ENCODE measurements around the gene MARCO. TPM values are rescaled to one million over a fixed set of nuclear protein-coding genes. Genes with fewer than 3 reads are reported as not detected.

MARCO gene
- total RNA-seq, 4 donors from 2014 or later = 0.87 to 23.7 (median 2.9) TPM

DNA sequence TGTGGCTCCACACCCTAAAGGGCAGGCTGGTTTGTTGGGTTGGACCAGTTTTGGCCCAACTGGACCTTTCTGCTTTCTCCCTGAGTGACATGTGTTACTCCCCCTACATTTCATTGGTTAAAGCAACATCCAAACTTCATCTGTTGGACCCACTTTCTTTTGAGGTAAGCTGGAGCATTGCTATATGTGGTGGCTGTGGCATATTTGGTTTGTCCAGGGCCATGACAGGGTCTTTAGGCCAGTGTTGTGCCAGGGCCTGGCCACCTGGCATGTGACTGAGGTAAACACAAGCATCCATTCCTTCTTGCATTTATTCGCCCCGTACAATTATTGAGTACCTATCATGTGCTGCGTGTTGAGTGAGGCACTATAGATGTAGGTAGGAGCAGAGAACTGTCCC, 36.8 kb upstream of the MARCO start:
- no peak for DNase-seq
- TF ChIP-seq POLR2A (IDR thresholded peaks at IDR 0.05) = no peak
- TF ChIP-seq CTCF (IDR thresholded peaks at IDR 0.05) = no peak
- 86 to 93% methylated on average over 3 of the region's 3 CpGs for WGBS, 2 donors
- no peaks in the 10 kb centered on the region for H3K9me3 ChIP-seq
- intact Hi-C loops (cut with DNase I) = no loop called here
- H3K36me3 ChIP-seq = no peaks in the 10 kb centered on the region
- H3K4me3 ChIP-seq = no peak overlapping the region
- no peak overlapping the region for H3K27ac ChIP-seq
- peaks cover 0 to 4% (median 0%) of the 10 kb centered on the region in 4 donors for H3K27me3 ChIP-seq
- no peaks in the 10 kb centered on the region for H3K4me1 ChIP-seq

GRCh38 chr2:118906186-118906585, 35.8 kb upstream of the MARCO start:
- no peaks in the 10 kb centered on the region for H3K9me3 ChIP-seq
- H3K4me3 ChIP-seq = no peak overlapping the region
- H3K27me3 ChIP-seq = peaks cover 0 to 4% (median 0%) of the 10 kb centered on the region in 4 donors
- WGBS, 2 donors = 83 to 89% methylated on average over 3 to 4 of the region's 4 CpGs
- intact Hi-C loops (cut with DNase I) = no loop called here
- H3K4me1 ChIP-seq = no peaks in the 10 kb centered on the region
- no peaks in the 10 kb centered on the region for H3K36me3 ChIP-seq
- no peak for DNase-seq
- TF ChIP-seq POLR2A (IDR thresholded peaks at IDR 0.05) = no peak
- no peak overlapping the region for H3K27ac ChIP-seq

- Histone ChIP-seq H3K4me1 (no peaks in the 10 kb centered on the region), H3K27me3 (peaks cover 0 to 4% (median 0%) of the 10 kb centered on the region in 4 donors), H3K36me3 (no peaks in the 10 kb centered on the region), H3K9me3 (no peaks in the 10 kb centered on the region), H3K27ac (no peak overlapping the region), H3K4me3 (no peak overlapping the region)
- intact Hi-C loops (cut with DNase I) = no loop called here
- 11 to 23% methylated on average over 3 to 5 of the region's 5 CpGs for WGBS, 2 donors
- DNase-seq = no peak
- no peak for TF ChIP-seq POLR2A (IDR thresholded peaks at IDR 0.05)
- no peak for TF ChIP-seq CTCF (IDR thresholded peaks at IDR 0.05)
These were observed 34.2 kb upstream of the MARCO start for GRCh38 chr2:118907759-118908158.

DNA sequence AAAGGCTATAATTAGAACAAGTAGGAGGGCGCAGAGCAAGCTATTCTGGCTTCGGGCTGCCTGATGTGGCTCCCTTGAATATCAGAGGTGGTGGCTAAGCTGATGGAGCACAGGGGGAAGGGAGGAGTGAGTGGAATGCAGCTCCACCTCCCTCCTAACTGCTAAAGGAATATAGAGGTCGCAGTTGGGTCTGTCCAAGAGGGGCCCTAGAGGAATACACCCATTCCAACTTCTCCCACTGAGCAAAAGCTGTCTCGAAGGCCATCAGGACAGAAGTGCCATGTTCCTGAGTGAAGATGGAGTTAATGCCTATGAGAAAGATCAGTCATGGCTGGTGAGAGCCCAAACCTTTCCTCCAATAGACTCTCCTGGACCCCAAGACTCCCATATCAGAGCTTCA, 32.8 kb upstream of the MARCO start:
- TF ChIP-seq POLR2A (IDR thresholded peaks at IDR 0.05) (no peak), CTCF (IDR thresholded peaks at IDR 0.05) (no peak)
- intact Hi-C loops (cut with DNase I) = no loop called here
- no peak for DNase-seq
- Histone ChIP-seq H3K4me1 (no peaks in the 10 kb centered on the region), H3K4me3 (no peak overlapping the region), H3K27ac (no peak overlapping the region), H3K36me3 (no peaks in the 10 kb centered on the region), H3K9me3 (no peaks in the 10 kb centered on the region), H3K27me3 (peaks cover 0 to 4% (median 0%) of the 10 kb centered on the region in 4 donors)
- 68 to 77% methylated on average over 4 of the region's 4 CpGs for WGBS, 2 donors

DNA sequence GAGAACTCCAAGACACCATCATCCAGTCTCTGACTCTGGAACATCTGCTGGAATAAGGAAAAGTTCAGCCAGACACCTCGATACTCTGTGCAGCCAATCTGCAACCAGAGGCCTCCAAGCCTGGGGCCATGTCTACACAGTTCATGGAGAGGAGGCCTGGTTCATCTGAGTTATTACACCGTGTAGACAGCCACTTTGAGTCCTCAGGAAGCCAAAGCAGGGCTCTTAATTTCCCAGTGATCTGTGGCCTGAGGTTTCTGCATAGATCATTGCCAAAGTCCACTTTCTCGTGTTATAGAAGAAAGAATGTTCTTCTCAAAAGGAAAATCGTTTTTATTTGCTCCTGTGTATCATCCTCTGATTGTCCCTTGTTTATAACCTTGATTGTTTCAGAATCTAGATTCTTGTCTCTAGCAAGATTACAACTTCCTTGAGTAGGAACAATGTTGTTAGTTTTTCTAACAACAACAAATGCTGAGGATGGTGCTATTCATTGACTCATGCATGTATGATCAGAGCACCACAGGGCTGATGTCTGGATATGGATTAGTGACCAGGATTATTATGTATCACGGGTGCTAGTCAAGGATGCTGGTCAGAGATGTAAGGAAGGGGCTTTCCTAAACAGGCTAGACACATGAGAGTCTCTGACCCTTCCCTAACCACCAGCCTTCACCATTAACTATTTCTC, 30.7 kb upstream of the MARCO start:
- no peak for DNase-seq
- H3K27ac ChIP-seq = no peak overlapping the region

More for the DNA sequence above, 30.7 kb upstream of the MARCO start:
- Histone ChIP-seq H3K4me1 (no peaks in the 10 kb centered on the region), H3K36me3 (no peaks in the 10 kb centered on the region), H3K4me3 (no peak overlapping the region), H3K9me3 (no peaks in the 10 kb centered on the region), H3K27me3 (peaks cover 0 to 4% (median 0%) of the 10 kb centered on the region in 4 donors)
- no peak for TF ChIP-seq POLR2A (IDR thresholded peaks at IDR 0.05)
- TF ChIP-seq CTCF (IDR thresholded peaks at IDR 0.05) = no peak
- intact Hi-C loops (cut with DNase I) = no loop called here
- WGBS, 2 donors = 24 to 53% methylated on average over 4 to 5 of the region's 5 CpGs
